ENCODE data around the gene IGSF21. TPM values are rescaled to one million over a fixed set of nuclear protein-coding genes. Genes with fewer than 3 reads are reported as not detected.

IGSF21 gene
- total RNA-seq, 1 experiment from 2014 or later: not detected

DNA sequence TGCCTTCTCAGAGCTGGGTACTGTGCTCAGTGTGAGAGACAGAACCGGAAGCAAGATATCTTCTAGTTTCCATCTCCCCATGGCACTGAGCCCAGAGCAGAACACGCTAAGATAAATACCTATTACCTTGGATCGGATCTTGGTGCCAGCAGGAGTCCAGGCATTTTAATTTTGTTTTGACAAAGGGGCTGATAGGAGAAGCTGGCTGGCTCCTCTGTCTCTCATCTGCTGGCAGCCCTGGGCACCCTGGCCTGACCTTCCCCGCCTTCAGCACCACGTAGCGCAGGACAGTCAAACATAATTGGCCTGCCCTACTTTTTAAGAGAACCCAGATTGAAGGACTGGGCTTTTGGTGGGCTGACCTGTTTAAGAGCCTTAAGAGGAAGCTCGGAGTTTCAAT is 212.5 kb downstream of the IGSF21 start:
- Mint-ChIP-seq H3K27ac (ENCODE audit: low read depth, unreplicated experiment) (no peak overlapping the region), H3K36me3 (ENCODE audit: insufficient read depth, unreplicated experiment) (peaks cover 6% of the 10 kb centered on the region), H3K27me3 (ENCODE audit: insufficient read depth, unreplicated experiment) (no peaks in the 10 kb centered on the region), H3K4me1 (ENCODE audit: insufficient read depth, unreplicated experiment) (no peaks in the 10 kb centered on the region), H3K9me3 (ENCODE audit: unreplicated experiment) (peaks cover 26% of the 10 kb centered on the region), H3K4me3 (ENCODE audit: unreplicated experiment) (no peak overlapping the region)
- no peak for DNase-seq (ENCODE audit: unreplicated experiment)
- ChIA-PET CTCF (interaction anchor here (0.6 kb wide), 2 partner anchors 39 to 1008 kb away, joined by 3 to 6 read pairs; no protein-coding TSS in a partner anchor), POLR2A (no interaction called here)
- no TSS peak for BruUV-seq (replicated peaks)
- TF ChIP-seq, protein P1, sequence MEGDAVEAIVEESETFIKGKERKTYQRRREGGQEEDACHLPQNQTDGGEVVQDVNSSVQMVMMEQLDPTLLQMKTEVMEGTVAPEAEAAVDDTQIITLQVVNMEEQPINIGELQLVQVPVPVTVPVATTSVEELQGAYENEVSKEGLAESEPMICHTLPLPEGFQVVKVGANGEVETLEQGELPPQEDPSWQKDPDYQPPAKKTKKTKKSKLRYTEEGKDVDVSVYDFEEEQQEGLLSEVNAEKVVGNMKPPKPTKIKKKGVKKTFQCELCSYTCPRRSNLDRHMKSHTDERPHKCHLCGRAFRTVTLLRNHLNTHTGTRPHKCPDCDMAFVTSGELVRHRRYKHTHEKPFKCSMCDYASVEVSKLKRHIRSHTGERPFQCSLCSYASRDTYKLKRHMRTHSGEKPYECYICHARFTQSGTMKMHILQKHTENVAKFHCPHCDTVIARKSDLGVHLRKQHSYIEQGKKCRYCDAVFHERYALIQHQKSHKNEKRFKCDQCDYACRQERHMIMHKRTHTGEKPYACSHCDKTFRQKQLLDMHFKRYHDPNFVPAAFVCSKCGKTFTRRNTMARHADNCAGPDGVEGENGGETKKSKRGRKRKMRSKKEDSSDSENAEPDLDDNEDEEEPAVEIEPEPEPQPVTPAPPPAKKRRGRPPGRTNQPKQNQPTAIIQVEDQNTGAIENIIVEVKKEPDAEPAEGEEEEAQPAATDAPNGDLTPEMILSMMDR (IDR thresholded peaks at IDR 0.05; ENCODE audit: unreplicated experiment): no peak
- intact Hi-C loops (cut with micrococcal nuclease): no loop called here

DNA sequence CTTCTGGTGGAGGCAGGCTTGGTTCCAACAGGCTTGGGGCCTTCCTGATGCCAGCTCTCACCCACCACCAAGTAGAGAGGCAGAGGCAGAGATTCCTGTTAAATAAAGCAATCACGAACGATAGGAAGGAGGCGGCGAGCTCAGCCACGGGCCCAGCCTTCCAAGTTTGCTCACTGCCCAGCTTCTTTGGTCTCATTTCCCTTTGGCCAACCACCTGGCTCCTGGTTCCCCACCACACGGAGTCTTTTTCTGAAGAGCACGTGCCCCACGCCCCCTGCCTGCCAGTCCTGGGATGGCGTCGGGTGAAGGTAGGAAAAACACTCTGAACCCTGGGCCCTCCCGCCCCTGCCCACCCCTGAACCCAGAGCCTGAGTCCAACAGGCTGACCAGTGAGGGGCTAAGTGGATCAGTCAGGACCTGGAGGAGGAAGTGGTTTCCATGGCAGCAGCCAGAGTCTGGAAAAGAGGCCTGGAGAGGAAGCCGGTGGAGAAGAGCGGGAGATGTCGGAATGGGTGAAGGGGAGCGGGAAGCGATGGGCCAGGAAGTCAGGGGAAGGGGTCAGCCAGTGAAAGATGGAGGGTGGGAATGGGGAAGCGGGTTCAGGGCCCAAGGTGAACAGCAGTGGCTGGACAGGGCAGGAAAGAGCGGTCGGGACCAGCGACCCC is 214.9 kb downstream of the IGSF21 start:
- no TSS peak for BruUV-seq (replicated peaks)
- Mint-ChIP-seq H3K4me3 (ENCODE audit: unreplicated experiment) (no peak overlapping the region), H3K27ac (ENCODE audit: low read depth, unreplicated experiment) (no peak overlapping the region), H3K4me1 (ENCODE audit: insufficient read depth, unreplicated experiment) (no peaks in the 10 kb centered on the region), H3K27me3 (ENCODE audit: insufficient read depth, unreplicated experiment) (peaks cover 14% of the 10 kb centered on the region), H3K9me3 (ENCODE audit: unreplicated experiment) (peaks cover 18% of the 10 kb centered on the region), H3K36me3 (ENCODE audit: insufficient read depth, unreplicated experiment) (no peaks in the 10 kb centered on the region)
- TF ChIP-seq, protein P1 (IDR thresholded peaks at IDR 0.05; ENCODE audit: unreplicated experiment): no peak
- ChIA-PET POLR2A (no interaction called here), CTCF (interaction anchor here (0.8 to 1.1 kb wide), 2 partner anchors 23 to 26 kb away, joined by 3 read pairs; no protein-coding TSS in a partner anchor)
- DNase-seq (ENCODE audit: unreplicated experiment): no peak
- intact Hi-C loops (cut with micrococcal nuclease): no loop called here

DNA sequence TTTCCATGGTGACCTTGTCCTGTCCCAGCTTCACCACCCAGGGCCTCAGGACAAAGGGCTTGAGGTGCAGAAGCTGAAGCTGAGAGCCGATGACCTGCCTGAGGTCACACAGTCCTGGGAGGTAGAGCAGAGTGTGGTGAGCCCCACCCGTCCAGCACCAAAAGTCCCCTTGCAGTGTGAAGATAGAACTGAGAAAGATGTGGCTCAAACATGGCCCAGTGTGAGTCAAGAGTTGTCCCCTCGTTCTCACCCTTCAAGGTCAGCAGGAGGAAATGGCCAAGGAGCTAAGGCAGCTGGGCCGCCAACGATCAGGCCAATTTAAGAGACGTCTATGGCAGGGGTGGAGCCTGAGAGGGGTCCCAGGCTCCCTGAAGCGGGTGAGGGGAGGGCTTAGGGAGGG is 215.7 kb downstream of the IGSF21 start:
- Mint-ChIP-seq H3K27ac (ENCODE audit: low read depth, unreplicated experiment) (no peak overlapping the region), H3K4me3 (ENCODE audit: unreplicated experiment) (no peak overlapping the region), H3K36me3 (ENCODE audit: insufficient read depth, unreplicated experiment) (no peaks in the 10 kb centered on the region), H3K9me3 (ENCODE audit: unreplicated experiment) (peaks cover 16% of the 10 kb centered on the region), H3K4me1 (ENCODE audit: insufficient read depth, unreplicated experiment) (no peaks in the 10 kb centered on the region), H3K27me3 (ENCODE audit: insufficient read depth, unreplicated experiment) (peaks cover 20% of the 10 kb centered on the region)
- CTCF ChIA-PET: interaction anchor here (0.8 kb wide), 1 partner anchor 24 kb away, joined by 3 read pairs; no protein-coding TSS in a partner anchor
- POLR2A ChIA-PET: no interaction called here
- intact Hi-C loops (cut with micrococcal nuclease): no loop called here
- TF ChIP-seq, protein P1 (IDR thresholded peaks at IDR 0.05; ENCODE audit: unreplicated experiment): no peak
- no TSS peak for BruUV-seq (replicated peaks)
- no peak for DNase-seq (ENCODE audit: unreplicated experiment)

DNA sequence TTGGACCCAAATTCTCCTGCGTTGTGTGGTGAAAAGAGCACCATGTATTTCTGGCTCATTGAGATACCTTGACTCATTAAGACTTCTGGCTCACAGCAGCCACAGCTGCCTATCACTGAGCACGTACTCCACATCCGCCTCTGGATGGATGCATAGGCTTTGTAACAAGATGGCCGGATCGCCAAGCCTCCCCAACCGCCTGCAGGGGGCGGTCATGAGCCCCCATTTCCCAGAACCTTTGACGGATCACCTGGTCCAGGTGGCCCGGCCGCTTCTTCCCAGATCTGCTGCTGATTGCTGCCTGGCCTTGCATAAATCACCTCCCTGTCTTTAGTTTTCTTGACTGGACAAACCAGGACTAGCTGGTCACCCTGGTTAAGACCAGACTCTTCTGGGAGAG is 216.6 kb downstream of the IGSF21 start:
- H3K4me1 Mint-ChIP-seq (ENCODE audit: insufficient read depth, unreplicated experiment): no peaks in the 10 kb centered on the region
- ChIA-PET POLR2A (no interaction called here), CTCF (interaction anchor here (0.6 to 0.7 kb wide), 2 partner anchors 11 to 224 kb away, joined by 3 read pairs; no protein-coding TSS in a partner anchor)
- H3K36me3 Mint-ChIP-seq (ENCODE audit: insufficient read depth, unreplicated experiment): no peaks in the 10 kb centered on the region
- no peak overlapping the region for H3K27ac Mint-ChIP-seq (ENCODE audit: low read depth, unreplicated experiment)
- intact Hi-C loops (cut with micrococcal nuclease): no loop called here
- TF ChIP-seq, protein P1 (IDR thresholded peaks at IDR 0.05; ENCODE audit: unreplicated experiment): peak; percentile 17
- BruUV-seq (replicated peaks): no TSS peak
- H3K27me3 Mint-ChIP-seq (ENCODE audit: insufficient read depth, unreplicated experiment): peaks cover 20% of the 10 kb centered on the region
- H3K9me3 Mint-ChIP-seq (ENCODE audit: unreplicated experiment): peaks cover 7% of the 10 kb centered on the region
- DNase-seq (ENCODE audit: unreplicated experiment): no peak
- no peak overlapping the region for H3K4me3 Mint-ChIP-seq (ENCODE audit: unreplicated experiment)
